Activated CD8-positive, alpha-beta T cell treated with anti-CD3 and anti-CD28 coated beads, Interleukin-2, amount 10 ng/mL, durations not matched to agents 7 days and 5 days (primary cell): ENCODE measurements around the gene CNNM4. TPM values are rescaled to one million over a fixed set of nuclear protein-coding genes. Genes with fewer than 3 reads are reported as not detected.

Source experiments
- ATAC-seq: fragments of 150-1000 bp; cut with Tn5 transposase; one replicate; pipeline ENCODE4 v1.10.0; 2021; ENCODE audit warnings: moderate library complexity
- CTCF ChIA-PET: fragments of 350-600 bp; sonication (Branson Sonifier 250); formaldehyde crosslinking; loops from one replicate; lab custom pipeline; 2021; ENCODE audit warnings: antibody characterized with exemption; lab: Charles Lee
- POLR2A ChIA-PET: fragments of 350-600 bp; sonication (Branson Sonifier 250); formaldehyde crosslinking; loops from one replicate; lab custom pipeline; 2021; ENCODE audit warnings: antibody characterized with exemption; lab: Charles Lee
- DNase-seq: peaks from one replicate; pipeline ENCODE4 v3.0.0-alpha.2; 2020
- H3K27ac Mint-ChIP-seq: one replicate; pipeline ENCODE4 v1.8.0; 2021; ENCODE audit warnings: mild to moderate bottlenecking, mixed read lengths
- H3K27me3 Mint-ChIP-seq: one replicate; pipeline ENCODE4 v1.8.0; 2021; ENCODE audit warnings: low read depth, mixed read lengths
- H3K36me3 Mint-ChIP-seq: one replicate; pipeline ENCODE4 v1.8.0; 2021; ENCODE audit warnings: low read depth, mixed read lengths
- H3K4me1 Mint-ChIP-seq: one replicate; pipeline ENCODE4 v1.8.0; 2021; ENCODE audit warnings: low read depth, mixed read lengths
- H3K4me3 Mint-ChIP-seq: one replicate; pipeline ENCODE4 v1.8.0; 2021; ENCODE audit warnings: mild to moderate bottlenecking, mixed read lengths
- H3K9me3 Mint-ChIP-seq: one replicate; pipeline ENCODE4 v1.8.0; 2022; ENCODE audit warnings: mixed read lengths; ENCODE audit not compliant: insufficient read depth
- total RNA-seq, 2 experiments: library from RNA; stranded (reverse); gene quantifications; one replicate each; pipeline ENCODE4 v1.2.3, GENCODE V29; 2021

The CNNM4 gene
- total RNA-seq, 2 experiments from 2014 or later: 7.1 TPM

DNA sequence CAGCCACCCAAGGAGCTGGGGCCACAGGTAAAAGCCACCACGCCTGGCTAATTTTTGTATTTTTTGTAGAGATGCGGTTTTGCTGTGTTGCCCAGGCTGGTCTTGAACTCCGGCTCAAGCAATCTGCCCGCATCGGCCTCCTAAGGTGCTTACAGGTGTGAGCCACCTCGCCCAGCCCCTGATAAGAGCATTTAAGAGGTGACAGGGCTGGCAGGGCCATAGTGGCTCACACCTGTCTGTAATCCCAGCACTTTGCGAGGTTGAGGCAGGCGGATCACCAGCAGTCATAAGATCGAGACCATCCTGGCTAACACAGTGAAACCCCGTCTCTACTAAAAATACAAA lies 46.4 kb downstream of the CNNM4 start:
- H3K4me1 Mint-ChIP-seq: peaks cover 11% of the 10 kb centered on the region
- DNase-seq: no peak
- no peaks in the 10 kb centered on the region for H3K9me3 Mint-ChIP-seq
- H3K36me3 Mint-ChIP-seq: peaks cover 6% of the 10 kb centered on the region
- ChIA-PET CTCF (interaction anchor here (1.1 to 1.3 kb wide), 2 partner anchors 9 to 44 kb away, joined by 3 to 4 read pairs; partner anchors contain the start of gene CNNM3), POLR2A (interaction anchor here (1.7 kb wide), 1 partner anchor 9 kb away, joined by 4 read pairs; the partner anchor contains the start of gene CNNM3)
- no peaks in the 10 kb centered on the region for H3K27me3 Mint-ChIP-seq
- H3K27ac Mint-ChIP-seq: peak overlapping the region; percentile 72
- ATAC-seq: no peak
- H3K4me3 Mint-ChIP-seq: no peak overlapping the region

DNA sequence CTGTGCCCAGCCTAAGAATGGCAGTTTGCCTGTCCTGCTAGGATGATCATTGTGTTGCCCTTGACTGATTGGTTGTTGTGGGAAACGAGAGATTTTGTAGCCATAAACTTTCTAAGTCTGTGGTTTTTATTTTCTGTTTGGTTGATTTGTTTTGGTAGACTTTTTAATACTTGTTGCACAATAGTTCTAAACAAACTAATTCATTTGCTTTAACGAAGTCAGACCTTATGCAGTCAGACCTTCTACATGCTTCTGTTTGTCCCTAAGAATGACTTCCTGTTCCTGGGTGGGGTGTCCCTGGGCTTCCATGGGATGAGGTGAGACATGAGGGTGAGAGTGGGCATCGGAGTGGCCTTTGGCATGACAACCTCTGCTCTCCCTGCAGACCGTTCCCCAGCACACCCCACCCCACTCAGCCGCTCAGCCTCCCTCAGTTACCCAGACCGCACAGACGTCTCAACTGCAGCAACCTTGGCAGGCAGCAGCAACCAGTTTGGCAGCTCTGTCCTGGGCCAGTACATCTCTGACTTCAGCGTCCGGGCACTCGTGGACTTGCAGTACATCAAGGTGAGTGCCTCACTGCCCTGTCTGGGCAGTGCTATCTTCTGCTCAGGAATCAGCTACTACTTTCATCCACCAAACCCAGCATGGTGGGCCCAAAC lies 47.6 kb downstream of the CNNM4 start:
- no peak overlapping the region for H3K27ac Mint-ChIP-seq
- no peaks in the 10 kb centered on the region for H3K27me3 Mint-ChIP-seq
- H3K4me1 Mint-ChIP-seq: peaks cover 15% of the 10 kb centered on the region
- no peak for ATAC-seq
- H3K4me3 Mint-ChIP-seq: no peak overlapping the region
- CTCF ChIA-PET: no interaction called here
- no peaks in the 10 kb centered on the region for H3K9me3 Mint-ChIP-seq
- H3K36me3 Mint-ChIP-seq: peaks cover 6% of the 10 kb centered on the region
- no peak for DNase-seq
- POLR2A ChIA-PET: no interaction called here

DNA sequence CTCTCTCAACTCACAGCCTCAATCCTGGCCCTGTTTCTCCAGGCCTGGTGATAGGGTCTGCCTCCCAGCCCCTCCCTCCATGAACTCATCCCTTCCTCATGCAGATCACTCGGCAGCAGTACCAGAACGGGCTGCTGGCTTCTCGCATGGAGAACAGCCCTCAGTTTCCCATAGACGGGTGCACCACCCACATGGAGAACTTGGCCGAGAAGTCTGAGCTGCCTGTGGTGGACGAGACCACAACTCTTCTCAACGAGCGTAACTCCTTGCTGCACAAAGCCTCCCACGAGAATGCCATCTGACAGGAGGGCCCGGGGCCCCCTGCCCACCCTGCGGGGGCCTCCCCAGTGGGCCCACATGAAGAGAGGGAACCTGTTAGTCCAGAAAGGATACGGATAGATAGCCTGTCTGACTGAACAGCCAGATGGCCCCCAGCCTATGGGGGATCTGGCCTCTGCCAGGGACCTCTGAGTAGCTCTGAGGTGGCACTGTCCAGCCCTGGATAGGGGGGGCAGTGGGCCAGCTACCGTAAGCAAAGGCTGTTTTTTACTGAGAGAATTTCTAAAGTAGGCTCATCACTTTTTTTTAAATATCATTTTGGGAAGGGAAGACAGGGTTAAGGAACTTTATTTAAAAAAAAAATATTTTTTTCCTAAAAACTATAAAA lies 48.6 kb downstream of the CNNM4 start:
- H3K4me3 Mint-ChIP-seq: no peak overlapping the region
- peaks cover 6% of the 10 kb centered on the region for H3K36me3 Mint-ChIP-seq
- H3K27me3 Mint-ChIP-seq: no peaks in the 10 kb centered on the region
- no peaks in the 10 kb centered on the region for H3K9me3 Mint-ChIP-seq
- H3K4me1 Mint-ChIP-seq: peaks cover 17% of the 10 kb centered on the region
- no peak for ATAC-seq
- CTCF ChIA-PET: interaction anchor here (1.4 to 1.5 kb wide), 2 partner anchors 11 to 46 kb away, joined by 3 to 4 read pairs; no protein-coding TSS in a partner anchor
- POLR2A ChIA-PET: no interaction called here
- DNase-seq: no peak
- H3K27ac Mint-ChIP-seq: no peak overlapping the region

DNA sequence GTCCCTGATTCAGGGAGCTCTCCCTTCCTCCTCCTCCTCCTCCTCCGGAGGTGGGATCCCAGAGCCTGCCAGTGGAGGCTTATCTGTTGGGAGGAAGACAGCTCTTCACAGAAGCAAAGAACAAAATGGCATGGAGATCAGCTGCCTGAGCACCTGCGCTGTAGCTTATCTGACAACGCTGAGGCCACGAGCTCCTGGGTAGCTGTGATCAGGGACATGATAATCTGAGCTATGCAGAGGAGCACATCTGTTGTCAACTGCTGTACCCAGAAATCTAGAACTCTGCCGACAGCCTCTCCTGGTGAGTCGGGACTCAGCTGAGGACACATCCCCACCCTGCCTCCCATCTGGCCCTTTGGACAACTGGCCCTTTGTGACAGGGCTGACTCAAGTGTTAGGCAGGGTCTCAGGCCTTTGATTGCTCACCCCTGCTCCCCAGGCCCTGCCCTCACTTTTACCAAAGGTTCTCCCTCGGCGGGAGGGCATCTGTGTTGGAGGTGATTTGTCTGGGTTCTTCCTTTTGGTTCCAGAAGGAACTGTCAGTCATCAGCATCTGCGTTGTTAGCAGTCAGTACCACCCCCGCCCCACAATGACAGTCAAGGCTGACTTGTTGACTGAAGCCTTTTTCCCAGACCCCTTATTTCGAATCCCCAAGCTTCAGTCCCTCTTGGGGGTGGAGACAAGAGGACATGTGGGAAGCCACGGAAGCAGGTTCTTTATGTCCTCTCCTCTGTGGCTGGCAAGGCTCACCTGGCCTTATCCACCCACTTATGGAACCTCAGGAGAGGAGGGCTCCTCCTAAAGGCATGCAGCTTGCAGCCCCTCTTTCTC lies 49.5 kb downstream of the CNNM4 start:
- Mint-ChIP-seq H3K4me1 (peaks cover 21% of the 10 kb centered on the region), H3K9me3 (no peaks in the 10 kb centered on the region), H3K36me3 (peaks cover 6% of the 10 kb centered on the region), H3K27me3 (no peaks in the 10 kb centered on the region), H3K4me3 (no peak overlapping the region), H3K27ac (no peak overlapping the region)
- POLR2A ChIA-PET: no interaction called here
- ATAC-seq: no peak
- no peak for DNase-seq
- CTCF ChIA-PET: interaction anchor here (0.8 to 1.5 kb wide), 3 partner anchors 11 to 141 kb away, joined by 3 to 4 read pairs (median 3); no protein-coding TSS in a partner anchor

DNA sequence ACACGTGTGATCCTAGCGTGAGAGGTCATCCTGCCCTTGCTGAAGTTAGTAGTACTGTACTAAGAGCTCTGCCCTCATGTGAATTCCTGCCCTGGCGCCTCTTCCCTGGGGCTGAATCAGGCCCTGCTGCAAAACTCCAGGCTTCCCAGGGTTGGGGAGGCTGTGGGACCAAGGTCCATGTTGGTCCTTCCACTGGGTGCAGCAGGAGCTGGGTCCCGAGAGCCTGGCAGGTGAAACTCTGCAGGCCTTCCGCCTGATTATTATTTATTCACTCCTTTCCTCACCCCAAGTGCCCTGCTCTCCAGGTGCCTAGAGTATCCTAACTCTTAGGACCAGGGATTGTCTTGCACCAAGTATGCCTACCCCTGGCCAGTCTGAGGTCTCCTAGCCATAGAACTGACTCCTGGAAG lies 50.1 kb downstream of the CNNM4 start:
- Mint-ChIP-seq H3K4me1 (peaks cover 26% of the 10 kb centered on the region), H3K27ac (no peak overlapping the region), H3K9me3 (no peaks in the 10 kb centered on the region), H3K27me3 (no peaks in the 10 kb centered on the region), H3K36me3 (peaks cover 6% of the 10 kb centered on the region), H3K4me3 (no peak overlapping the region)
- POLR2A ChIA-PET: no interaction called here
- no peak for DNase-seq
- CTCF ChIA-PET: interaction anchor here (1.4 kb wide), 1 partner anchor 10 kb away, joined by 3 read pairs; no protein-coding TSS in a partner anchor
- no peak for ATAC-seq

DNA sequence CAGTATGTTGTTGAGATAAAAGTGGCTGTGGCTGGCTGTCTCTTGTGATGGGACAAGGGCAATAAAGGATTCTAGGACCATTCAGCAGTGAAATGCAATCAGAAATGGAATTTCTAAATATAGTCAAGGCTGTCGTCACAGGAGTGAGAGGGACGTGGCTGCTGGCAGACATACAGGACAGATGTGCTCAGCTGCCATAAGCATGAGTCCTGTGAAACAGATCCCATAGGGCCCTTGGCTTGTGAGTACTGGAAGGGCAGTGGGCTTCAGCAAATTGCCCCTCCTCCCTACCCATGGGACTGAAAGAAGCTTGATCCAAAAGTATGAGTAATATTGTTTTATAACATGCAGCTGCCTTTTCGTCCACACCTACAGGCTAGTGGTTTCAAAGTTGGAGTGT lies 51.2 kb downstream of the CNNM4 start:
- no peak for DNase-seq
- no peak for ATAC-seq
- Mint-ChIP-seq H3K36me3 (peaks cover 3% of the 10 kb centered on the region), H3K4me1 (peaks cover 16% of the 10 kb centered on the region), H3K9me3 (no peaks in the 10 kb centered on the region), H3K27me3 (no peaks in the 10 kb centered on the region), H3K27ac (no peak overlapping the region), H3K4me3 (no peak overlapping the region)
- ChIA-PET CTCF (interaction anchor here (1.4 kb wide), 1 partner anchor 46 kb away, joined by 3 read pairs; the partner anchor contains the start of gene ANKRD39), POLR2A (no interaction called here)

DNA sequence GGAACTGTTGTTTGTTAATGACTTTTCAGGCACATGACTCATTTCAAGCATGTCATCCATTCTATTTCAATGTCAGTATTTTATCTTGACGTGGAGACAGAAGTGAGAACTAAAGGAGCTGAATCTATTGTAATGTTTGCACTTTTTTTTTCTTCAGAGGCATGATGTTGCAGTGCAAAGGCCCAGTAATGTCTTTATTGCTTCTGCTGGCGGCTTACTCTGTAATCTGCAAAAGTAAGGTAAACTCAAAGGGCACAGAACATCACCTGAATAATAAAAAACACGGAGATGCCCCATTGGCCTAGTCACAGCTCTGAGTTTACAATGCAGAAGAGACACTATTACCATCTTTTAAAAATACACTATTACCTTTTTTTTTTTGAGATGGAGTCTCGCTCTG lies 53.0 kb downstream of the CNNM4 start:
- no peak overlapping the region for H3K27ac Mint-ChIP-seq
- DNase-seq: no peak
- ATAC-seq: no peak
- peaks cover 15% of the 10 kb centered on the region for H3K36me3 Mint-ChIP-seq
- no peak overlapping the region for H3K4me3 Mint-ChIP-seq
- ChIA-PET POLR2A (interaction anchor here (0.8 kb wide), 1 partner anchor 14 kb away, joined by 3 read pairs; no protein-coding TSS in a partner anchor), CTCF (interaction anchor here (0.7 to 1.4 kb wide), 3 partner anchors 13 to 139 kb away, joined by 3 to 5 read pairs (median 3); partner anchors contain the start of gene ANKRD39)
- no peaks in the 10 kb centered on the region for H3K27me3 Mint-ChIP-seq
- H3K4me1 Mint-ChIP-seq: peaks cover 27% of the 10 kb centered on the region
- no peaks in the 10 kb centered on the region for H3K9me3 Mint-ChIP-seq

DNA sequence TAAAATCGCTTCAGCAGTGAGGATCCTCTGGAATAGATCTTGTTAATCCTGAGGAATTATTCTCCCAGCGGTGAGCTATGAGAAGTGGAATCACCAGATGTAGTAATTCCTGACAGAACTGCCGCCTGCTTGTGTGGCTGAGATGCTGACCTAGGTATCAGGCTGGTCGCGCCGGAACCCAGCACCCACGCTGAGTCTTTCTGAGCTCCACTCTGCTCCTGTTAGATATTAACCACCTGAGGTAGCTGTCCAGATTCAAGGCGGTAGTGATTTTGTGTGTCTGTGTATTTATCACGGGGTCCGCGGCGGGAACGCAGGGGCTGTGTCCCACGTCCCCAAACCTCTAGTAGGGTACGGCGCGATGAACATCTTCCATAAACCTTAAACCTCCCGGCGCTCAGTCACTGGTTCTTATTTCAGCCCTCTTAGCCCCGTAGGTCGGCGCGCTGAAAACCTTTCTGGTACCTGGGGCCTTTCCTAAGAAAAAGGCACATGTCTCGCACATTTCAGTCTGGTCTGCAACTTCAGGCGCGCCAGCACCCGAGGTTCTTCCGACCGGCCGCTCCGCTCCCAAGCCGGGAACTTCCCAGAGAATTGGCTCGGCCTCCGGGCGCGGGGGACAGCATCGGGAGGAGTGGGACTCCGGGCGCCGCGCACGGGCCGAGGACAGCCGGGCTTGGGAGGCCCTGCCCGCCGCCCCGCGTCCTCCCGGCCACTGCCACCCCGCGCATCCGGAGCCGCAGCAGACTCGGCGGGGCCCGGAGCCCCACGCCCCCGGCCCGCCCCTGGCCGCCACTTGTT lies 54.8 kb downstream of the CNNM4 start:
- POLR2A ChIA-PET: interaction anchor here (0.6 to 2.0 kb wide), 4 partner anchors 41 to 147 kb away, joined by 3 to 9 read pairs (median 5); no protein-coding TSS in a partner anchor
- peak; percentile 1 for ATAC-seq
- H3K9me3 Mint-ChIP-seq: no peaks in the 10 kb centered on the region
- CTCF ChIA-PET: interaction anchor here (0.9 to 4.1 kb wide), 12 partner anchors 9 to 297 kb away, joined by 3 to 27 read pairs (median 6); partner anchors contain the start of genes ANKRD36, ANKRD39 and CNNM4
- peak overlapping the region; percentile 66 for H3K27ac Mint-ChIP-seq
- no peaks in the 10 kb centered on the region for H3K27me3 Mint-ChIP-seq
- peaks cover 27% of the 10 kb centered on the region for H3K36me3 Mint-ChIP-seq
- H3K4me3 Mint-ChIP-seq: peak overlapping the region; percentile 89
- no peak for DNase-seq
- peaks cover 46% of the 10 kb centered on the region for H3K4me1 Mint-ChIP-seq

DNA sequence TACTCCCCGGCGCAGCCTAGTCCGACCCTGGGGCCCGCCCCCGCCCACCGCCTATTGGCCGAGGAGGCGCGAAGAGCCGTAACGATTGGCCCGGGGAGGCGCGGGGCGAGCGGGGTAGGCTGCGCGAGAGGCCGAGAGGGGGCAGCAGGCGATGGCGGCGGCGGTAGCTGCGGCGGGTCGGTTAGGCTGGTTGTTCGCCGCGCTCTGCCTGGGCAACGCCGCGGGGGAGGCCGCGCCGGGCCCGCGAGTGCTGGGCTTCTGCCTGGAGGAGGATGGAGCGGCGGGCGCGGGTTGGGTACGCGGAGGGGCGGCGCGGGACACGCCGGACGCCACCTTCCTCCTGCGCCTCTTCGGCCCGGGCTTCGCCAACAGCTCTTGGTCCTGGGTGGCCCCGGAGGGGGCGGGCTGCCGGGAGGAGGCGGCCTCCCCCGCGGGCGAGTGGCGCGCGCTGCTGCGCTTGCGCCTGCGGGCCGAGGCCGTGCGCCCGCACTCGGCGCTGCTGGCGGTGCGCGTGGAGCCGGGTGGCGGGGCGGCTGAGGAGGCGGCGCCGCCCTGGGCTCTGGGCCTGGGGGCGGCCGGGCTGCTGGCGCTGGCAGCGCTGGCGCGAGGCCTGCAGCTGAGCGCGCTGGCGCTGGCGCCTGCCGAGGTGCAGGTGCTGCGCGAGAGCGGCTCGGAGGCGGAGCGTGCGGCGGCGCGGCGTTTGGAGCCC lies 55.6 kb downstream of the CNNM4 start, which contains the start of gene CNNM3:
Gene CNNM3, plus strand, starts transcription at position 142 of the 709 bp plus-strand sequence. Its CDS starts 10 bp downstream, at position 152.
- DNase-seq (peak; percentile 96), ATAC-seq (peak; percentile 95)
- CTCF ChIA-PET: interaction anchor here (0.6 to 4.1 kb wide), 19 partner anchors 9 to 297 kb away, joined by 3 to 27 read pairs (median 4); partner anchors contain the start of genes ANKRD36, ANKRD39 and CNNM4
- Mint-ChIP-seq H3K4me3 (peak within 1 kb of the TSS; percentile 89), H3K9me3 (no peaks in the 10 kb centered on the region), H3K27me3 (no peaks in the 10 kb centered on the region), H3K27ac (peak within 1 kb of the TSS; percentile 71), H3K36me3 (peaks cover 30% of the 10 kb centered on the region), H3K4me1 (peaks cover 53% of the 10 kb centered on the region)
- POLR2A ChIA-PET: interaction anchor here (0.8 to 2.0 kb wide), 7 partner anchors 10 to 198 kb away, joined by 3 to 9 read pairs (median 4); partner anchors contain the start of gene ANKRD39
